Dendritic cell treated with granulocyte-macrophage colony-stimulating factor and Interleukin-4, amounts not matched to agents 40 ng/mL and 50 ng/mL, for 4 days (primary cell): ENCODE results near the gene CLEC12A.

Experiments
- H3K27ac Mint-ChIP-seq: one replicate; pipeline ENCODE4 v1.8.0; 2022; ENCODE audit warnings: mild to moderate bottlenecking, mixed read lengths
- H3K27me3 Mint-ChIP-seq: one replicate; pipeline ENCODE4 v1.8.0; 2022; ENCODE audit warnings: mild to moderate bottlenecking, mixed read lengths
- H3K36me3 Mint-ChIP-seq: one replicate; pipeline ENCODE4 v1.8.0; 2022; ENCODE audit warnings: low read depth, mixed read lengths
- H3K4me1 Mint-ChIP-seq: one replicate; pipeline ENCODE4 v1.8.0; 2022; ENCODE audit warnings: low read depth, mixed read lengths
- H3K4me3 Mint-ChIP-seq: one replicate; pipeline ENCODE4 v1.8.0; 2022; ENCODE audit warnings: mild to moderate bottlenecking, moderate library complexity, mixed read lengths
- H3K9me3 Mint-ChIP-seq: one replicate; pipeline ENCODE4 v1.8.0; 2022; ENCODE audit warnings: mixed read lengths
- intact Hi-C: fragments of 100-400 bp; cut with micrococcal nuclease; formaldehyde crosslinking; loops from one replicate; pipeline ENCODE4 v1.15.0; 2022

CLEC12A gene

GRCh38 chr12:10030446-10030845 lies 59.2 kb downstream of the CLEC12A start, which contains the start of gene CLEC9A:
Gene CLEC9A, plus strand, starts transcription at chr12:10030682. Its CDS starts 22,006 bp downstream, at chr12:10052688.
- intact Hi-C loops = no loop called here
- H3K4me3 Mint-ChIP-seq = no peak within 1 kb of the TSS

GRCh38 chr12:10031321-10031720 lies 60.1 kb downstream of the CLEC12A start:
- H3K9me3 Mint-ChIP-seq = no peaks in the 10 kb centered on the region
- H3K4me3 Mint-ChIP-seq = no peak overlapping the region
- intact Hi-C loops = no loop called here
- H3K36me3 Mint-ChIP-seq = no peaks in the 10 kb centered on the region
- H3K27me3 Mint-ChIP-seq = no peaks in the 10 kb centered on the region
- H3K27ac Mint-ChIP-seq = peak overlapping the region; percentile 55
- peaks cover 45% of the 10 kb centered on the region for H3K4me1 Mint-ChIP-seq

More at GRCh38 chr12:10030446-10030845, 59.2 kb downstream of the CLEC12A start, which contains the start of gene CLEC9A:
- H3K9me3 Mint-ChIP-seq = no peaks in the 10 kb centered on the region
- H3K4me1 Mint-ChIP-seq = peaks cover 46% of the 10 kb centered on the region
- H3K27me3 Mint-ChIP-seq = no peaks in the 10 kb centered on the region
- H3K36me3 Mint-ChIP-seq = no peaks in the 10 kb centered on the region
- peak within 1 kb of the TSS; percentile 55 for H3K27ac Mint-ChIP-seq

- intact Hi-C loops = no loop called here
- Mint-ChIP-seq H3K4me1 (peaks cover 45% of the 10 kb centered on the region), H3K9me3 (no peaks in the 10 kb centered on the region), H3K27ac (peak overlapping the region; percentile 55), H3K4me3 (no peak overlapping the region), H3K36me3 (no peaks in the 10 kb centered on the region), H3K27me3 (no peaks in the 10 kb centered on the region)
These were observed 60.6 kb downstream of the CLEC12A start for GRCh38 chr12:10031771-10032175.

GRCh38 chr12:10033783-10034545 lies 62.8 kb downstream of the CLEC12A start:
- intact Hi-C loops = loop anchor here (1.0 kb wide), 1 partner anchor 106 kb away; no protein-coding TSS in a partner anchor
- Mint-ChIP-seq H3K4me3 (no peak overlapping the region), H3K27me3 (no peaks in the 10 kb centered on the region), H3K27ac (peak overlapping the region; percentile 62), H3K4me1 (peaks cover 48% of the 10 kb centered on the region), H3K9me3 (no peaks in the 10 kb centered on the region), H3K36me3 (no peaks in the 10 kb centered on the region)
